Heart left ventricle (tissue), 16 donors: ENCODE results near the gene SH3BP1. TPM values are rescaled to one million over a fixed set of nuclear protein-coding genes. Genes with fewer than 3 reads are reported as not detected.
A peak's percentile ranks its signal among the peaks of the same experiment; 100 is the strongest.

Experiments used
- ATAC-seq, 4 donors: fragments of 200-7000 bp; cut with Tn5 transposase; one replicate each; pipeline ENCODE4 v1.9.1; 2020 to 2022; ENCODE audit warnings: moderate library complexity in 4 of 4, mild to moderate bottlenecking in 3 of 4, moderate number of reproducible peaks in 1 of 4
- DNase-seq, 5 donors: peaks; one replicate each; pipeline ENCODE4 v3.0.0-alpha.2; 2020
- H3K27ac ChIP-seq, 12 donors: fragments of 200-600 bp; sonication (generic) in 4 of 12; one replicate each; pipeline versions ENCODE4 v1.5.0 to v1.8.0; 2016 to 2022; ENCODE audit warnings: mild to moderate bottlenecking in 2 of 12
- H3K27me3 ChIP-seq, 9 donors: fragments of 200-600 bp; sonication (generic) in 2 of 9; one replicate each; pipeline versions ENCODE4 v1.5.1 to v1.8.0; 2016 to 2022; ENCODE audit warnings: mild to moderate bottlenecking in 3 of 9
- H3K36me3 ChIP-seq, 9 donors: fragments of 200-600 bp; sonication (generic) in 2 of 9; one replicate each; pipeline versions ENCODE4 v1.5.0 to v1.8.0; 2018 to 2022; ENCODE audit warnings: mild to moderate bottlenecking in 2 of 9
- H3K4me1 ChIP-seq, 12 donors: fragments of 200-600 bp; sonication (generic) in 4 of 12; one replicate each; pipeline versions ENCODE4 v1.5.0 to v1.8.0; 2016 to 2022; ENCODE audit warnings: mild to moderate bottlenecking in 3 of 12
- H3K4me3 ChIP-seq, 12 donors: fragments of 200-600 bp; sonication (generic) in 4 of 12; one replicate each; pipeline versions ENCODE4 v1.5.0 to v1.8.0; 2017 to 2022; ENCODE audit warnings: mild to moderate bottlenecking in 9 of 12, moderate library complexity in 4 of 12
- H3K9me3 ChIP-seq, 12 donors: fragments of 200-600 bp; sonication (generic) in 4 of 12; one replicate each; pipeline versions ENCODE4 v1.5.0 to v1.8.0; 2016 to 2022; ENCODE audit warnings: mild to moderate bottlenecking in 1 of 12
- CTCF ChIP-seq, 12 donors: fragments of 200-600 bp; sonication (generic) in 4 of 12; IDR thresholded peaks; one replicate each; pipeline versions ENCODE4 v1.5.0 to v1.8.0; 2018 to 2022; ENCODE audit warnings: antibody characterized with exemption in 12 of 12, mild to moderate bottlenecking in 5 of 12
- POLR2A ChIP-seq, 2 donors: fragments of 450-650 bp; IDR thresholded peaks; one replicate each; pipeline ENCODE4 v1.6.1; 2017; ENCODE audit warnings: antibody characterized with exemption in 2 of 2, mild to moderate bottlenecking in 2 of 2, moderate library complexity in 2 of 2
- WGBS, 4 donors: extraction: QIAGEN DNeasy Blood & Tissue Kit in 2 of 4; methylation state at CpG; one replicate each; pipeline versions ENCODE4 v1.1.5 to v1.1.7; 2013 to 2018; 5-methylcytosine and 5-hydroxymethylcytosine counted together
- intact Hi-C, 10 donors: fragments of 100-400 bp; cut with DNase I; formaldehyde crosslinking; loops; one replicate each; pipeline versions ENCODE4 v1.11.1 to v1.14.2; 2022
- polyA plus RNA-seq, 2 donors: library from polyadenylated mRNA; stranded (reverse); fragments of 200-250 nt; gene quantifications; one replicate each; pipeline ENCODE4 v1.2.3, GENCODE V29; 2013
- total RNA-seq, 9 donors: library from RNA; depleted of rRNA in 2 of 9; stranded (reverse); fragments of >200 nt in 2 of 9; fragmentation: NEBNext Ultra II Directional in 3 of 9; extraction: Animal tissue kit (Norgen Biotek cat#: 25700) in 3 of 9; gene quantifications; one replicate each; pipeline versions ENCODE4 v1.1.0 to v1.2.4, GENCODE V29; 2016 to 2023
- donor health status: ischemic (EF 13 %, LVEDD 7.1; RV severe dilation, severe dysfunction).
- donor health status: healthy with polysubstance abuse.
- donor health status: DM: no; HTN: yes; CAD: no.
- donor health status: DM: no; HTN: no; CAD: no.
- donor health status: ischemic (EF 25% LVEDD 6.9; RV normal size, moderate dysfunction).
- donor health status: ischemic (EF 25% LVEDD 5.7; RV mildly dilated, moderate dysfunction).
- donor health status: healthy.
- donor health status: DM: yes; HTN: yes; CAD: no.
- donor health status: ischemic (EF 35%, LVEDD 5.7; RV mildly dilated, moderate dysfunction).
- donor health status: nonischemic (EF 11% LVEDD 7.7; RV severe dilation, severe dysfunction).
- donor health status: DM: yes; HTN: yes; CAD: no.
- donor health status: PGD.
- donor health status: ischemic (EF 29% LVEDD 5.4; RV normal size, mild dysfunction).
- donor health status: nonischemic (EF 23%, LVEDD 6.1; RV moderate dilation, normal function).

SH3BP1 gene
- total and polyA plus RNA-seq, 11 donors = 0.44 to 19.7 (median 2.0) TPM

- DNase-seq (peak; percentile 99 to 100 (median 99)), ATAC-seq (peak; percentile 97 to 99 (median 98))
- Histone ChIP-seq H3K9me3 (no peaks in the 10 kb centered on the region), H3K4me1 (peaks cover 0 to 54% (median 39%) of the 10 kb centered on the region in 12 donors), H3K27me3 (no peaks in the 10 kb centered on the region), H3K27ac (peak within 1 kb of the TSS in 11 of 12 donors; percentile 72 to 91 (median 84)), H3K36me3 (peaks cover 0 to 13% (median 0%) of the 10 kb centered on the region in 9 donors), H3K4me3 (peak within 1 kb of the TSS; percentile 40 to 86 (median 64))
- 0 to 1% (median 1%) methylated on average over 29 to 101 of the region's 101 CpGs for WGBS, 4 donors
- intact Hi-C loops = loop anchor here in 5 of 10 donors (1.0 to 2.0 kb wide), 2 partner anchors 16 to 17 kb away; partner anchors contain the start of gene LGALS1 (in 5 of the 5)
- TF ChIP-seq POLR2A (IDR thresholded peaks at IDR 0.05) (peak in 1 of 2 donors; percentile 80), CTCF (IDR thresholded peaks at IDR 0.05) (no peak)
Measured at GRCh38 chr22:37658133-37659065, 18.9 kb downstream of the SH3BP1 start, which contains the start of gene PDXP. PDXP (plus strand) TSS chr22:37658723; CDS start chr22:37658783, 60 bp downstream.

- no peaks in the 10 kb centered on the region for H3K27me3 ChIP-seq
- intact Hi-C loops = loop anchor here in 4 of 10 donors (2.0 kb wide), 1 partner anchor 16 kb away; the partner anchor contains the start of gene LGALS1 (in 4 of the 4)
- ATAC-seq (no peak), DNase-seq (no peak)
- peak overlapping the region; percentile 40 to 86 (median 64) for H3K4me3 ChIP-seq
- WGBS, 4 donors = 3 to 8% (median 4%) methylated on average over 19 to 68 of the region's 68 CpGs
- TF ChIP-seq CTCF (IDR thresholded peaks at IDR 0.05) (no peak), POLR2A (IDR thresholded peaks at IDR 0.05) (no peak)
- H3K27ac ChIP-seq = peak overlapping the region in 9 of 12 donors; percentile 51 to 88 (median 72)
- no peaks in the 10 kb centered on the region for H3K9me3 ChIP-seq
- peaks cover 0 to 4% (median 0%) of the 10 kb centered on the region in 9 donors for H3K36me3 ChIP-seq
- peaks cover 0 to 56% (median 40%) of the 10 kb centered on the region in 12 donors for H3K4me1 ChIP-seq
Measured at GRCh38 chr22:37659066-37659896, 19.8 kb downstream of the SH3BP1 start.

GRCh38 chr22:37659897-37660708 is 20.6 kb downstream of the SH3BP1 start:
- Histone ChIP-seq H3K9me3 (no peaks in the 10 kb centered on the region), H3K36me3 (peaks cover 0 to under 1% (median 0%) of the 10 kb centered on the region in 9 donors), H3K27me3 (no peaks in the 10 kb centered on the region), H3K4me1 (peaks cover 0 to 62% (median 43%) of the 10 kb centered on the region in 12 donors), H3K4me3 (peak overlapping the region in 10 of 12 donors; percentile 51 to 86 (median 66)), H3K27ac (peak overlapping the region in 6 of 12 donors; percentile 51 to 87 (median 73))
- TF ChIP-seq CTCF (IDR thresholded peaks at IDR 0.05) (no peak), POLR2A (IDR thresholded peaks at IDR 0.05) (no peak)
- 80 to 83% (median 82%) methylated on average over 14 of the region's 14 CpGs for WGBS, 4 donors
- no peak for DNase-seq
- no peak for ATAC-seq
- intact Hi-C loops = loop anchor here in 5 of 10 donors (2.0 kb wide), 2 partner anchors 15 to 21 kb away; partner anchors contain the start of gene LGALS1 (in 4 of the 5)
